Hepatocyte (in vitro differentiated cells): Measurements from ENCODE around the gene PPP1R1B.

Experiments
- CTCF ChIP-seq: fragments of 200-600 bp; sonication (generic); IDR thresholded peaks from 2 replicates; pipeline ENCODE4 v1.5.1; 2016; ENCODE audit warnings: antibody characterized with exemption, mild to moderate bottlenecking; ENCODE audit not compliant: poor library complexity
- EZH2 ChIP-seq: fragments of 200-600 bp; sonication (generic); IDR thresholded peaks from 2 replicates; pipeline ENCODE4 v1.6.1; 2016; ENCODE audit warnings: antibody characterized with exemption, mild to moderate bottlenecking, borderline replicate concordance
- EZH2phosphoT487 ChIP-seq: fragments of 200-600 bp; sonication (generic); IDR thresholded peaks from one replicate; pipeline ENCODE4 v1.6.1; 2018; ENCODE audit warnings: antibody characterized with exemption, mild to moderate bottlenecking, low read depth, moderate library complexity; ENCODE audit not compliant: unreplicated experiment, severe bottlenecking

- TF ChIP-seq CTCF (no peak), EZH2phosphoT487 (no peak), EZH2 (no peak)
These were observed 15.7 kb downstream of the PPP1R1B start for GRCh38 chr17:39642291-39643074.
